Peyer's patch (tissue), 4 donors: ENCODE results near the gene KRT26. TPM values are rescaled to one million over a fixed set of nuclear protein-coding genes. Genes with fewer than 3 reads are reported as not detected.

Experiments
- DNase-seq, 3 donors: peaks; one replicate each; pipeline ENCODE4 v3.0.0-alpha.2; 2017 to 2019
- H3K27ac ChIP-seq, 4 donors: fragments of 200-600 bp; sonication (generic); one replicate each; pipeline ENCODE4 v1.5.1; 2016 to 2019
- H3K27me3 ChIP-seq, 2 donors: fragments of 200-600 bp; sonication (generic); one replicate each; pipeline ENCODE4 v1.5.1; 2019
- H3K36me3 ChIP-seq, 3 donors: fragments of 200-600 bp; sonication (generic); one replicate each; pipeline ENCODE4 v1.5.1; 2016 to 2019
- H3K4me1 ChIP-seq, 4 donors: fragments of 200-600 bp; sonication (generic); one replicate each; pipeline ENCODE4 v1.5.1; 2016 to 2019
- H3K4me3 ChIP-seq, 4 donors: fragments of 200-600 bp; sonication (generic); 1 replicate in 3 of 4; 2 replicates in 1 of 4; pipeline ENCODE4 v1.5.1; 2016 to 2019; ENCODE audit warnings: mild to moderate bottlenecking in 1 of 4
- H3K9me3 ChIP-seq, 4 donors: fragments of 200-600 bp; sonication (generic); one replicate each; pipeline ENCODE4 v1.5.1; 2016 to 2019; ENCODE audit warnings: mild to moderate bottlenecking in 1 of 4
- POLR2A ChIP-seq, 2 donors: fragments of 450-650 bp; IDR thresholded peaks; one replicate each; pipeline ENCODE4 v1.5.1; 2017; ENCODE audit warnings: antibody characterized with exemption in 2 of 2, mild to moderate bottlenecking in 2 of 2, moderate library complexity in 2 of 2
- total RNA-seq, 4 donors: library from RNA; depleted of rRNA; stranded (reverse); fragments of >200 nt; gene quantifications; one replicate each; pipeline ENCODE4 v1.1.0, GENCODE V29; 2016
- TF ChIP-seq, protein P1 (sequence below), 6 experiments: fragments of 450-650 bp in 4 of 6; fragments of 200-600 bp in 2 of 6; sonication (generic) in 1 of 6; IDR thresholded peaks; one replicate each; pipeline ENCODE4 v1.5.1; 2017 to 2019; ENCODE audit warnings: antibody characterized with exemption in 6 of 6, mild to moderate bottlenecking in 3 of 6, moderate library complexity in 1 of 6

The KRT26 gene
- total RNA-seq, 4 donors from 2014 or later: not detected

DNA sequence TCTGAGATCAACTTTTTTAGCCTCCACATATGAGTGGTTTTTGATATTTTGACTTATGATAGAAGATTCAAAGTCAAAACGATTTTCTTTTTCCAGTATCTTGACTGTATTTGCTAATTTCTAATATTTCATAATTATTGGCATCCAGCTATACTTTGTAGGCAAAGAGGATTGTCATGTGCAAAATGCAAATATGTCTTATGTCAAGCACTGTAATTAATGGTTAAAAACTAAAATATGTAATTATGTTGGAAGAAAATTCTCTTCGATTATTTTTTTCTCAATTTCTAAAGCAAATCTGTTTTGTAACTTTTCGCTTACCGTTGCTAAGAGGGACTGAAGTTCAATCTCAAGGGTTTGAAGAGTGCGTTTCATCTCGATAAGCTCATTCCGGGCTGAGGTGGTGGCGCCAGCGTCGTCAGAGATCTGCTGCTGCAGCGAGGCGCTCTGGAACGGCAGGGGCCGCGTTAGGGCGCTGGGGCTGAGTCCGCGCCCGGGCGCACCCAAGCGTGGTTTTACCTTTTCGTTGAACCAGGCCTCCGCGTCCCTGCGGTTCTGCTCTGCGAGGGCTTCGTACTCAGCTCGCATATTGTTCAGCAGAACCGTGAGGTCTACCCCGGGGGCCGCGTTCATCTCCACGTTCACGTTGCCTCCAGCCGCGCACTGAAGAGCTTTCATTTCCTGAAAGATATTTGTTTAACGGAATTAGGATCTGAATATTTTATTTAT is 7.3 kb upstream of the KRT26 start:
- H3K27me3 ChIP-seq: peaks cover 0 to 4% of the 10 kb centered on the region in 2 donors
- TF ChIP-seq POLR2A (IDR thresholded peaks at IDR 0.05): no peak
- TF ChIP-seq, protein P1, sequence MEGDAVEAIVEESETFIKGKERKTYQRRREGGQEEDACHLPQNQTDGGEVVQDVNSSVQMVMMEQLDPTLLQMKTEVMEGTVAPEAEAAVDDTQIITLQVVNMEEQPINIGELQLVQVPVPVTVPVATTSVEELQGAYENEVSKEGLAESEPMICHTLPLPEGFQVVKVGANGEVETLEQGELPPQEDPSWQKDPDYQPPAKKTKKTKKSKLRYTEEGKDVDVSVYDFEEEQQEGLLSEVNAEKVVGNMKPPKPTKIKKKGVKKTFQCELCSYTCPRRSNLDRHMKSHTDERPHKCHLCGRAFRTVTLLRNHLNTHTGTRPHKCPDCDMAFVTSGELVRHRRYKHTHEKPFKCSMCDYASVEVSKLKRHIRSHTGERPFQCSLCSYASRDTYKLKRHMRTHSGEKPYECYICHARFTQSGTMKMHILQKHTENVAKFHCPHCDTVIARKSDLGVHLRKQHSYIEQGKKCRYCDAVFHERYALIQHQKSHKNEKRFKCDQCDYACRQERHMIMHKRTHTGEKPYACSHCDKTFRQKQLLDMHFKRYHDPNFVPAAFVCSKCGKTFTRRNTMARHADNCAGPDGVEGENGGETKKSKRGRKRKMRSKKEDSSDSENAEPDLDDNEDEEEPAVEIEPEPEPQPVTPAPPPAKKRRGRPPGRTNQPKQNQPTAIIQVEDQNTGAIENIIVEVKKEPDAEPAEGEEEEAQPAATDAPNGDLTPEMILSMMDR (IDR thresholded peaks at IDR 0.05): no peak
- H3K9me3 ChIP-seq: no peaks in the 10 kb centered on the region
- no peaks in the 10 kb centered on the region for H3K36me3 ChIP-seq
- peak overlapping the region in 1 of 4 donors; percentile 20 for H3K4me3 ChIP-seq
- DNase-seq: no peak
- no peaks in the 10 kb centered on the region for H3K4me1 ChIP-seq
- H3K27ac ChIP-seq: no peak overlapping the region

GRCh38 chr17:40778461-40778860 is 6.5 kb upstream of the KRT26 start:
- DNase-seq: no peak
- Histone ChIP-seq H3K27me3 (peaks cover 0 to 4% of the 10 kb centered on the region in 2 donors), H3K4me1 (no peaks in the 10 kb centered on the region), H3K36me3 (no peaks in the 10 kb centered on the region), H3K4me3 (no peak overlapping the region), H3K9me3 (no peaks in the 10 kb centered on the region), H3K27ac (no peak overlapping the region)
- TF ChIP-seq, protein P1 (IDR thresholded peaks at IDR 0.05): no peak
- TF ChIP-seq POLR2A (IDR thresholded peaks at IDR 0.05): no peak

DNA sequence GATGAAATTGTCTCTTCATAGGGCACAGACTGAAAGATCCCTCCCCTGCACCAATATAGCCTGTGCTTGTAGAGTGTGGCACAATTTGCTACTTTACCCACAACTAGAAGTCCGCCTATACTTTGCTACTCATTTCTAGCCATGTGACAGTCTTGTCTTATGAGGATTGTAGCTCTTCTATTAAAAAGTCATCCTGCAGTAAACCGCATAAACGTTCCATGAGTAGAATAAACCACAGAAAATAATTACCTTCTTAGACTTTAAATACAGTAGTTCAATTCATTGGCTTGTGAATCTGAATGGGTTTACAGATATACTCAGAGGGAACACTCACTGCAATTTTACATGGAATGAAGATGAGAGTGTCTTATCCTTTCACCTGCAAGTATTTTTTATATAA is 6.0 kb upstream of the KRT26 start:
- no peak overlapping the region for H3K4me3 ChIP-seq
- no peaks in the 10 kb centered on the region for H3K36me3 ChIP-seq
- H3K27me3 ChIP-seq: peaks cover 0 to 4% of the 10 kb centered on the region in 2 donors
- no peak overlapping the region for H3K27ac ChIP-seq
- TF ChIP-seq, protein P1 (IDR thresholded peaks at IDR 0.05): no peak
- no peak for TF ChIP-seq POLR2A (IDR thresholded peaks at IDR 0.05)
- no peak for DNase-seq
- H3K4me1 ChIP-seq: no peaks in the 10 kb centered on the region
- no peaks in the 10 kb centered on the region for H3K9me3 ChIP-seq

DNA sequence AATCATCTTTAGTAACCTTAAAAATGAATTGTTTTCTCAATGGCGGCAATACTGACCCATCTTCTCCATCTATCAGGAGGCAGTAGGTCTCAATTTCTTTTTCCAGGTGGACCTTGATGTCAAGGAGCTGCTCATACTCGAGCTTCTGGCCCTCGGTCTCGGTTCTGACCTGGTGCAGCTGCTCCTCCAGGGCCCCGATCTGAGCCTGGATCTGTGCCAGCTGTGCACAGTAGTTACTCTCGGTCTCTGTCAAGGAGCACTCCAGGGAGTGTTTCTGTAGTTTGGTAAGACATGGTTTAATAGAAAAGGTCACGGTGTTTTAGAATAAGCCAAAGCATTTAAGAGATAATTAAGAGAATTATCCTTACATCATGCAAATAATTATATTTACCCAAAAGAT is 5.5 kb upstream of the KRT26 start:
- TF ChIP-seq, protein P1 (IDR thresholded peaks at IDR 0.05): no peak
- no peak for TF ChIP-seq POLR2A (IDR thresholded peaks at IDR 0.05)
- no peak overlapping the region for H3K4me3 ChIP-seq
- no peaks in the 10 kb centered on the region for H3K9me3 ChIP-seq
- no peak overlapping the region for H3K27ac ChIP-seq
- peaks cover 0 to 4% of the 10 kb centered on the region in 2 donors for H3K27me3 ChIP-seq
- no peak for DNase-seq
- H3K4me1 ChIP-seq: no peaks in the 10 kb centered on the region
- H3K36me3 ChIP-seq: no peaks in the 10 kb centered on the region

- H3K27ac ChIP-seq: no peak overlapping the region
- no peak for TF ChIP-seq POLR2A (IDR thresholded peaks at IDR 0.05)
- TF ChIP-seq, protein P1 (IDR thresholded peaks at IDR 0.05): no peak
Measured at GRCh38 chr17:40775945-40776344, 3.9 kb upstream of the KRT26 start.

More at GRCh38 chr17:40775945-40776344, 3.9 kb upstream of the KRT26 start:
- no peak overlapping the region for H3K4me3 ChIP-seq
- peaks cover 0 to 4% of the 10 kb centered on the region in 2 donors for H3K27me3 ChIP-seq
- no peak for DNase-seq
- no peaks in the 10 kb centered on the region for H3K36me3 ChIP-seq
- no peaks in the 10 kb centered on the region for H3K9me3 ChIP-seq
- no peaks in the 10 kb centered on the region for H3K4me1 ChIP-seq
